Natural killer cell (primary cell): ENCODE results near the gene TAPT1. TPM values are rescaled to one million over a fixed set of nuclear protein-coding genes. Genes with fewer than 3 reads are reported as not detected.
"Not testable (repeated sequence)": the region's sequence is repeated elsewhere in the genome, so short reads cannot be mapped to it uniquely, and the experiment has no call there.

Experiments used
- ATAC-seq, 3 donors: fragments of 150-1000 bp in 2 of 3; fragments of 200-7000 bp in 1 of 3; cut with Tn5 transposase; 1 replicate in 1 of 3; 2 replicates in 2 of 3; pipeline ENCODE4 v1.10.0; 2021; ENCODE audit warnings: mild to moderate bottlenecking in 2 of 3, moderate library complexity in 2 of 3
- DNase-seq, 2 donors: peaks; one replicate each; pipeline versions ENCODE4 v3.0.0 to v3.0.0-alpha.2; 2013 to 2021; ENCODE audit warnings: mixed read lengths in 1 of 2
- H3K27ac ChIP-seq: one replicate; pipeline ENCODE4 v1.5.1; 2013; ENCODE audit warnings: mild to moderate bottlenecking, low read length
- H3K27me3 ChIP-seq: one replicate; pipeline ENCODE4 v1.6.1; 2013; ENCODE audit warnings: low read length; ENCODE audit not compliant: control insufficient read depth, insufficient read depth
- H3K36me3 ChIP-seq: one replicate; pipeline ENCODE4 v1.6.1; 2013; ENCODE audit warnings: low read length; ENCODE audit not compliant: control insufficient read depth, insufficient read depth
- H3K4me1 ChIP-seq: one replicate; pipeline ENCODE4 v1.6.1; 2013; ENCODE audit warnings: low read length; ENCODE audit not compliant: control insufficient read depth, insufficient read depth
- H3K4me3 ChIP-seq: one replicate; pipeline ENCODE4 v1.5.1; 2013; ENCODE audit warnings: low read length
- H3K9me3 ChIP-seq: one replicate; pipeline ENCODE4 v1.6.1; 2013; ENCODE audit warnings: low read length; ENCODE audit not compliant: control insufficient read depth, insufficient read depth
- H3K27ac Mint-ChIP-seq, 2 donors: one replicate each; pipeline ENCODE4 v1.8.0; 2022; ENCODE audit warnings: mild to moderate bottlenecking in 2 of 2, mixed read lengths in 2 of 2, moderate library complexity in 1 of 2
- H3K27me3 Mint-ChIP-seq, 2 donors: one replicate each; pipeline ENCODE4 v1.8.0; 2022; ENCODE audit warnings: low read depth in 2 of 2, mixed read lengths in 2 of 2
- H3K36me3 Mint-ChIP-seq: one replicate; pipeline ENCODE4 v1.8.0; 2022; ENCODE audit warnings: mixed read lengths
- H3K4me1 Mint-ChIP-seq, 2 donors: one replicate each; pipeline ENCODE4 v1.8.0; 2022; ENCODE audit warnings: mixed read lengths in 2 of 2
- H3K4me3 Mint-ChIP-seq: one replicate; pipeline ENCODE4 v1.8.0; 2022; ENCODE audit warnings: mild to moderate bottlenecking, moderate library complexity, mixed read lengths
- H3K9me3 Mint-ChIP-seq, 2 donors: one replicate each; pipeline ENCODE4 v1.8.0; 2022; ENCODE audit warnings: mixed read lengths in 2 of 2
- WGBS: methylation state at CpG from one replicate; pipeline ENCODE4 v1.1.7; 2013; ENCODE audit warnings: missing lambda C conversion rate; ENCODE audit not compliant: insufficient coverage; 5-methylcytosine and 5-hydroxymethylcytosine counted together
- intact Hi-C: fragments of 100-400 bp; cut with micrococcal nuclease; formaldehyde crosslinking; loops from one replicate; pipeline ENCODE4 v1.14.2; 2022
- total RNA-seq, 4 donors: library from RNA; stranded (reverse); fragments of 120-200 nt in 1 of 4; gene quantifications; one replicate each; pipeline versions ENCODE4 v1.2.3 to v1.2.4, GENCODE V29; 2013 to 2022
- TF ChIP-seq, protein P1 (sequence below): fragments of 200-600 bp; IDR thresholded peaks from one replicate; pipeline ENCODE4 v1.8.0; 2022; ENCODE audit warnings: antibody characterized with exemption

The TAPT1 gene, protein sequence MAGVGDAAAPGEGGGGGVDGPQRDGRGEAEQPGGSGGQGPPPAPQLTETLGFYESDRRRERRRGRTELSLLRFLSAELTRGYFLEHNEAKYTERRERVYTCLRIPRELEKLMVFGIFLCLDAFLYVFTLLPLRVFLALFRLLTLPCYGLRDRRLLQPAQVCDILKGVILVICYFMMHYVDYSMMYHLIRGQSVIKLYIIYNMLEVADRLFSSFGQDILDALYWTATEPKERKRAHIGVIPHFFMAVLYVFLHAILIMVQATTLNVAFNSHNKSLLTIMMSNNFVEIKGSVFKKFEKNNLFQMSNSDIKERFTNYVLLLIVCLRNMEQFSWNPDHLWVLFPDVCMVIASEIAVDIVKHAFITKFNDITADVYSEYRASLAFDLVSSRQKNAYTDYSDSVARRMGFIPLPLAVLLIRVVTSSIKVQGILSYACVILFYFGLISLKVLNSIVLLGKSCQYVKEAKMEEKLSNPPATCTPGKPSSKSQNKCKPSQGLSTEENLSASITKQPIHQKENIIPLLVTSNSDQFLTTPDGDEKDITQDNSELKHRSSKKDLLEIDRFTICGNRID
- 10 to 100 TPM; 52.5 to 67.5 (median 52.7) TPM for total RNA-seq
- 95.1 TPM for total RNA-seq (2013)

DNA sequence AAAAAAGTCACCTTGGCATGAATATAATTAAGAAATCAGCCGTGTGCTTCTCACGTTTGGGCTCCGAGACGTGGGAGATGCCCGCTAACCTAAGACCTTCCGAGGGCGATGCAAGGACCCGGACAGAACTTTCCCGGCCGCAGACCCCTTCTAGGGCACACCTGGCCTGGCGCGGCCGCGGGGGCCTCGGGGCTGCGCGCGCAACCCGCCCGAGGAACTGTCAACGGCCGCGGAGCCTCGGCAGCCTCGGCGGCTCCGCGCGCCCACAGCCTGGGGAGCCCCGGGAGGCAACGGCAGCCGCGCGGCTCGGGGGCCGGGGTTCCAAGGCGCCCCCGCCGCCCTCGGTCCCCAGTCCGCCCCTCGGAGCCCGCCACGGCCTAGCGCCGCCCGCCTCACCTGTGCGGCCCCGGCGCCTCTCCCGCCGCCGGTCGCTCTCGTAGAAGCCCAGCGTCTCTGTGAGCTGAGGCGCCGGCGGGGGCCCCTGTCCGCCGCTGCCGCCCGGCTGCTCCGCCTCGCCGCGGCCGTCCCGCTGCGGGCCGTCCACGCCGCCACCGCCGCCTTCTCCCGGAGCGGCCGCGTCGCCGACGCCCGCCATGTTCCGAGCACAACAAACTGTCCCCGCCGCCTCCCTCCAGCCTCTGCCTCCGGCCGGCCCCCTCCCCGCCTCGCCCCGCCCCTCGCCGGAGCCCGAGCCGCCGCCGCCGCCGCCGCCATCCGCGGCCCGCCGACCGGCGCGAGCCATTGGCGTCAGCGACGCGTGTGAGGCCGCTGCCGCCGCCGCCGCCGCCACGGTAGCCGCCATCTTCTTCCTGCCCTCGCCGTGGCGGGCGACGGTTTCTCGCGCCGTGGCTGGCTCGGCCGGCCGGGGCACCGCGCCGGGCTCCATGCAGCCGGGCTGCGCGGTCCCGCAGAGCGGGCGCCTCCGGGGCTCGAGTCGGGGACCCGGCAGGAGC is at the start of gene TAPT1:
Gene TAPT1 (minus strand): TSS at position 609 of the 953 bp plus-strand sequence. CDS start 14 bp downstream, at position 595.
- H3K36me3 ChIP-seq, result no peaks in the 10 kb centered on the region
- peak within 1 kb of the TSS; percentile 88 for H3K27ac ChIP-seq
- peak within 1 kb of the TSS; percentile 80 for H3K4me3 ChIP-seq
- H3K9me3 Mint-ChIP-seq, result no peaks in the 10 kb centered on the region
- intact Hi-C loops, result loop anchor here (10.0 kb wide), 1 partner anchor 1221 kb away; the partner anchor contains the start of gene CPEB2
- TF ChIP-seq, protein P1, sequence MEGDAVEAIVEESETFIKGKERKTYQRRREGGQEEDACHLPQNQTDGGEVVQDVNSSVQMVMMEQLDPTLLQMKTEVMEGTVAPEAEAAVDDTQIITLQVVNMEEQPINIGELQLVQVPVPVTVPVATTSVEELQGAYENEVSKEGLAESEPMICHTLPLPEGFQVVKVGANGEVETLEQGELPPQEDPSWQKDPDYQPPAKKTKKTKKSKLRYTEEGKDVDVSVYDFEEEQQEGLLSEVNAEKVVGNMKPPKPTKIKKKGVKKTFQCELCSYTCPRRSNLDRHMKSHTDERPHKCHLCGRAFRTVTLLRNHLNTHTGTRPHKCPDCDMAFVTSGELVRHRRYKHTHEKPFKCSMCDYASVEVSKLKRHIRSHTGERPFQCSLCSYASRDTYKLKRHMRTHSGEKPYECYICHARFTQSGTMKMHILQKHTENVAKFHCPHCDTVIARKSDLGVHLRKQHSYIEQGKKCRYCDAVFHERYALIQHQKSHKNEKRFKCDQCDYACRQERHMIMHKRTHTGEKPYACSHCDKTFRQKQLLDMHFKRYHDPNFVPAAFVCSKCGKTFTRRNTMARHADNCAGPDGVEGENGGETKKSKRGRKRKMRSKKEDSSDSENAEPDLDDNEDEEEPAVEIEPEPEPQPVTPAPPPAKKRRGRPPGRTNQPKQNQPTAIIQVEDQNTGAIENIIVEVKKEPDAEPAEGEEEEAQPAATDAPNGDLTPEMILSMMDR, result no peak
- H3K4me1 Mint-ChIP-seq, result peaks cover 37 to 58% of the 10 kb centered on the region in 2 donors
- H3K4me1 ChIP-seq, result peaks cover 21% of the 10 kb centered on the region
- no peaks in the 10 kb centered on the region for H3K27me3 ChIP-seq
- no peaks in the 10 kb centered on the region for H3K9me3 ChIP-seq
- peak within 1 kb of the TSS; percentile 88 to 90 for H3K27ac Mint-ChIP-seq
- ATAC-seq (peak; percentile 76 to 87 (median 81)), DNase-seq (peak; percentile 70 to 80)
- no peaks in the 10 kb centered on the region for H3K27me3 Mint-ChIP-seq
- under 1% methylated on average over 143 of the region's 143 CpGs for WGBS
- no peaks in the 10 kb centered on the region for H3K36me3 Mint-ChIP-seq
- H3K4me3 Mint-ChIP-seq, result peak within 1 kb of the TSS; percentile 95

DNA sequence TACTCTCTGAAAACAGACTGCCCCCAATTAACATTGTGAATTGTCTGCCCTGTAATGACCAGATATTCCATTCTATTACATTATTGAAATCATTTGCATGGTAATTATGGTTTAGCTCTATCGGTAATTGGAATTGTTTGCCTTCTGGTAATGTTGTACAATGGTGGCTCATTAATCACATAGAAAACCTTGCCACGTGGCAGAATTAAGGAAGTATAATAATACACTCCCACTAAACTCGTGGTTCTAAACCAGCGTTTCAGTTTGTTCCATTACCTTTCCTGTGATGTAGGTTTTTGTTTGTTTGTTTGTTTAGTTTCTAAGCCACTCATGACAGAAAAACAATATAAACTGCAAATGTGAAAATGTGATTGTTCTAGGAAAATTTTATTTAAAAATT is 45.1 kb upstream of the TAPT1 start:
- H3K27me3 ChIP-seq, result no peaks in the 10 kb centered on the region
- Mint-ChIP-seq H3K4me1 (peaks cover 0 to 7% of the 10 kb centered on the region in 2 donors), H3K27me3 (peaks cover 5 to 14% of the 10 kb centered on the region in 2 donors), H3K4me3 (no peak overlapping the region), H3K36me3 (no peaks in the 10 kb centered on the region), H3K27ac (no peak overlapping the region), H3K9me3 (peaks cover 0 to 1% of the 10 kb centered on the region in 2 donors)
- H3K27ac ChIP-seq, result no peak overlapping the region
- TF ChIP-seq, protein P1, result no peak
- no peak overlapping the region for H3K4me3 ChIP-seq
- ATAC-seq (no peak), DNase-seq (no peak)
- no peaks in the 10 kb centered on the region for H3K4me1 ChIP-seq
- no peaks in the 10 kb centered on the region for H3K36me3 ChIP-seq
- H3K9me3 ChIP-seq, result no peaks in the 10 kb centered on the region
- WGBS, result no CpG with 5 or more reads among the region's 4 CpGs
- intact Hi-C loops, result no loop called here

DNA sequence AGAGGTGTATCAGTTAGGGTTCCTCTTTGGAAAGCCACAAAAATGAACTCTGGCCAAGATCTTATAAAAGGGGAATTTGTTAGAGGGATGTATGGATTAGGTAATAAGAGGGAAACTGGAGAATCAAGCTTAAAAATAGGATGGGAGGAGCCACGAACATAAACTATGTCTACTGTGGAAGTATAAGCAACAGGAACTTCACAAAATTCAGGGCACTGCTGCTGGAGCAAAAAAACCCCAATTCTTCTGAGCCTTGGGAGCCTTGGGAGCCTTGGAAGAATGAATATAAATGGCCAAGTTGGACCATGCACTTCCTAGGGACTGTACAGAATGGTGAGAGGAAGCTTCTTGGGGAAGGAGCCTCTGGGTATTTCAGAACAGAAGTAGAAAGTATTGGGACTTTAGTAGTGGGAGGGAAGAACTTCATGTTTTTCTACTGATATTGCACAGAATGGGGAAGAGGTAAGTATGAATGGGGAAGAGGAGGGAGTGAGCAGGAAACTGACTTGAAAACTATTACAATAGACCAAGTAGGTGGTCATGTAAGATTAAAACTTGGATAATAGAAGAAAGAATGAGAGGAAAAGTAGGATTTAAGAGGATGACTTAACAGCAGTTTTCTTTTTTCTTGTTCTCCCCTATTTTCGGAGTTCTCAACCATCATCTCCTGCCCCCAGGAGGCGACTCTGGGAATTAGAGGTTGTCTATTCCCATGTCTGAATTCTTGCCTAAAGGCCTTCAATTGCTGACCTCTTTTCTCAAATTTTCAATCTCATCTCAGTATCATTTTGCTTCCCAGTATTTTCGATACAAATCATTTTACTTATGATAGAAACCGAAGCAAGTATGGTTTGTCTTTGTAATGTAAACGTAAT is 44.4 kb upstream of the TAPT1 start:
- no peaks in the 10 kb centered on the region for H3K27me3 ChIP-seq
- no peaks in the 10 kb centered on the region for H3K36me3 Mint-ChIP-seq
- no peaks in the 10 kb centered on the region for H3K9me3 ChIP-seq
- 43% methylated on average over 2 of the region's 6 CpGs for WGBS
- H3K36me3 ChIP-seq, result no peaks in the 10 kb centered on the region
- H3K4me1 ChIP-seq, result no peaks in the 10 kb centered on the region
- no peak overlapping the region for H3K27ac ChIP-seq
- ATAC-seq (no peak), DNase-seq (no peak)
- intact Hi-C loops, result no loop called here
- TF ChIP-seq, protein P1, result no peak
- H3K4me3 ChIP-seq, result no peak overlapping the region
- peaks cover 5 to 13% of the 10 kb centered on the region in 2 donors for H3K27me3 Mint-ChIP-seq
- no peak overlapping the region for H3K27ac Mint-ChIP-seq
- peaks cover 0 to 7% of the 10 kb centered on the region in 2 donors for H3K4me1 Mint-ChIP-seq
- H3K9me3 Mint-ChIP-seq, result no peaks in the 10 kb centered on the region
- no peak overlapping the region for H3K4me3 Mint-ChIP-seq

DNA sequence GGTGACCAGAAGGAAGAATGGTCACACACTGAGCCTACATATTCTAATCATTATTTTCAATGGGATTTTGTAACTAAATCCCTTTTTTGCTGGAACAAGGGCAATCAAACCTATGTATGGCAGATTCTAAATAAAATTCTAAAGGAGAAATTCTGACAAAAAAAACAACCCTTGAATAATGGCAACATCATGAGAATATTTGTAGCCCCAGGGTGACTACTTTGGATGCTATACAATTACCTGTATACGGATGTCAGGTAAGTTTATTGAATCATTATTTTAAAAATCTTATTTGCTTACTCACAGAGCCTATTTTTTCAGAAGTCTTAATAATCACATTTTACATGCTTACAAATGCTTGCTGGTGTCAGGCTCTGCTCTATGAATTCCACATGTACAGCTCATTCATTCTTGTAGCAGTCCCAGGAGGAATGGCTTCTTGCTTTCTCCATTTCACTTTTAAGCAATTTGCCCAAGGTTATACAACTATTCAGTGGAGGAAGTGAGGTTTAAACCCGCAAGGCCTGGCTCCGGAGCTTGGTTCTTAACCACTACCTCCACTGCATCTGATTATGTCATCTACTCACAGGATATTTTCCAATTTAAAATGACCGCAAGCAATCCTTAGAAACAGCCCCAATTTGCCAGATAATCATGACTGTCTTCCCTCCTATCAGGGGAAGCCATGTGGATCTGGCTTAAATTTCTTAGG is 43.6 kb upstream of the TAPT1 start:
- not testable (repeated sequence) for H3K27ac ChIP-seq, H3K36me3 Mint-ChIP-seq, H3K9me3 Mint-ChIP-seq, H3K9me3 ChIP-seq, DNase-seq, H3K4me1 ChIP-seq, H3K4me3 Mint-ChIP-seq, H3K4me1 Mint-ChIP-seq, H3K4me3 ChIP-seq, H3K27me3 Mint-ChIP-seq, H3K36me3 ChIP-seq, H3K27me3 ChIP-seq, ATAC-seq, H3K27ac Mint-ChIP-seq
- intact Hi-C loops, result loop anchor here (5.0 kb wide), 1 partner anchor 463 kb away; no protein-coding TSS in a partner anchor
- 10% methylated on average over 3 of the region's 4 CpGs for WGBS
